Bone marrow (tissue), 2 donors: Measurements from ENCODE around the gene DIPK1C.

Experiments used
- DNase-seq, 2 donors: peaks; one replicate each; lab custom pipeline; 2025; lab: John Stamatoyannopoulos, UW

DIPK1C gene

DNA sequence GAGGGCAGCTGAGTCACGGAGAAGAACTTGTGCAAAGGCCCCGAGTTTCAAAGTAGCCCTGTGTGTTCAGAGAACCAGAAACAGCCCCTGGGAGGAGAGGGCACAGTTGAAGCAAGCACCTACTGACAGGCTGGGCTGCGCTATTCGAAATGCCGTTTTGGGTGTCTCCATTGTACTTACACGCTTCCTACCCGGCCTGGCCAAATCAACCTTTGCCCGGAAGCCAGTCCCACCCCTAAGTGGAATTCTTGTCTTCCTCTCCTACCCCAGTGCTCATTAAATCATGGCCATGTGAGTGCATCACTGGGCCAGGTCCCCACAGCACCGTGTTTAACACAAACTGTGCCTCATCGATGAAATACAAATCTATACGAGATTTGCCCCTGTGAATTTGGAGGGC, 6.0 kb downstream of the DIPK1C start:
- no peak for DNase-seq

DNA sequence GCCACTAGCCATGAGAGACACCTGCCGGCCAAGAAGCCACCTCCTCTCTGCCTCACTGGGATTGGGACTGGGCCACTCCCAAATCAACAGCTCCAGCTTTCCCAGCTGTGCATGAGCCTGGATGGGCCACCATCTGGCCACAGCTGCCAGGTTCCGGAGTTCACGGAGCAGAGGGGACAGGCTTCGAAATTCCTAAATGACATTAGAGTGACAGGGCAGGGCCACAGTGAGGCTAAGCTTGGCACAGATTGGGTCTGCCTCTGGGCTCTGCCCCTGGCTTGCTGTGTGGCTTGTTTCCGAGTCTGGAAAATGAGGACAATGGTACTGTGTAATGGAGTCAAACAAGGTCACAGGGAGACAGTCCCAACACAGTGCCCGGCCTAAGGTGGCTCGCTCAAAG, 6.5 kb downstream of the DIPK1C start:
- no peak for DNase-seq

DNA sequence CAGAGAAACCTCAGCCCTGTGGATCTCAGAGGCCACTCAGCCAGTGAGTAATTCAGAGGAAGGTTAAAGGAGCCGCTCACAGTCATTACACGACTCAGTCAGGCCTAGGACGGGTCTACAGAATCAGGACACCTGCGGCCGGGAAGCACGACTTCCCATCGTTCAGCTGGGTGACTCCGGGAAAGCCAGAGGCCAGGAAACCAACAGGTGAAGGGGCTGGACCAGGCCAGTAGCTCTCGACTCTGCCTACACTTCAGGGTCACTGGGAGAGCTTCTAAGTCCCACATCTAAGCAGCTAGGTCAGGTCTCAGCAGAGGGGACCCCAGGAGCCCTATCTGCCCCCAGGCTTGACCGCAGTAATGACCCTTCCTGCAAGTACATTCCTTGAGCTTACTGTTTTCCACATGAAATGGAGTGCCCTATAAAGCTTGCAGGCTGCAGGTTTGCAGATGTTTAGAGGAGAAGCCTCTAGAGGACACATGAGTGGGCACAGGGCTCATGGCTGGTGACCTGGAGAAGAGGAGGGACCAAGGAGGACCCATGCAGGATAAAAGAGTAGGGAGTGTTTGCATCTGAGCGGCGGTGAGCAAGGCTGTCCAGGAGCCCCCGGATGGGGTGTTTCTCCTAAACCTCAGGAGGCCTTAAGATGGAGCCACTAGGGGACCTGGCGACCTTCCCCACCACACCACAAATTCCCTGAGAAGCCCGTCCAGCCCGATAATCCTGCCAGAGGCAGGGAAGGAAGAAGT, 9.5 kb downstream of the DIPK1C start:
- no peak for DNase-seq

DNA sequence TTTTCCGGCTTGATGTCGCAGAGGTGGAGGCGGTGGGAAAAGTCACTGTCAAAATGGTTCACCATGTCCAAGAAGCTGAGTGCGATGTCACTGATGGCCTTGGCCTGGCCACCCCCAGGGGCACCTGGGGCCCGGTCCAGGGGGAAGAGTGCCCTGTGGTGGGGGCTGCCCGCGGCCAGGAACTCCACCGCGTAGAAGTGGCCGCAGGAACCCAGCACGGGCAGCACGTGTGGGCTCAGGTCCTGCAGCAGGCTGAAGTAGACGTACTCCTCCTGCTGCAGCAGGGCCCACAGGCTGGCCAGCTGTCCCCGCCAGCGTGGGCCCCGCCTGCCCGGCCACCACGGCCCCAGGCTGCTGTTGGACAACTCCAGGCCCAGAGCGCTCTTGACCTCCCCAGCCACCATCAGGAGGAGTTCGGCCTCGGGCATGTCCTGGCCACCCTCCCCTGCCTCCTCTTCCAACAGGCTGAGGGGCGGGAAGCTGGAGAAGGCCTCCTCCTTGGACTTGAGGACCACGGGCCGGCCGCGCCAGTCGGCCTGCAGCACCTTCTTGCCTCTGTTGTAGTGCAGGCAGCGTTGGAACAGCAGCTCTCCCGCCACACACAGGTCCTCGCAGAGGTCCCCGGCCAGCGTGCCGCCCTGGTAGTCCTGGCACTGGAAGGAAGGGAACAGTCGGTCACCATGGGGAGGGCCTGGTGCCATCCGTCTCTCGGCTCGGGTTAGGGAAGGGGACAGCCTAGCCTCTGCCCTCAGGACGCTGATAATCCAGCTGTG, 10.3 kb downstream of the DIPK1C start:
- DNase-seq = no peak

GRCh38 chr18:74446178-74446577, 10.9 kb downstream of the DIPK1C start:
- no peak for DNase-seq

GRCh38 chr18:74445585-74445984, 11.5 kb downstream of the DIPK1C start:
- DNase-seq = no peak

GRCh38 chr18:74444104-74444503, 13.0 kb downstream of the DIPK1C start:
- DNase-seq = no peak

GRCh38 chr18:74440808-74441427, 16.2 kb downstream of the DIPK1C start:
- DNase-seq = no peak

GRCh38 chr18:74438091-74438490, 19.0 kb downstream of the DIPK1C start:
- no peak for DNase-seq

DNA sequence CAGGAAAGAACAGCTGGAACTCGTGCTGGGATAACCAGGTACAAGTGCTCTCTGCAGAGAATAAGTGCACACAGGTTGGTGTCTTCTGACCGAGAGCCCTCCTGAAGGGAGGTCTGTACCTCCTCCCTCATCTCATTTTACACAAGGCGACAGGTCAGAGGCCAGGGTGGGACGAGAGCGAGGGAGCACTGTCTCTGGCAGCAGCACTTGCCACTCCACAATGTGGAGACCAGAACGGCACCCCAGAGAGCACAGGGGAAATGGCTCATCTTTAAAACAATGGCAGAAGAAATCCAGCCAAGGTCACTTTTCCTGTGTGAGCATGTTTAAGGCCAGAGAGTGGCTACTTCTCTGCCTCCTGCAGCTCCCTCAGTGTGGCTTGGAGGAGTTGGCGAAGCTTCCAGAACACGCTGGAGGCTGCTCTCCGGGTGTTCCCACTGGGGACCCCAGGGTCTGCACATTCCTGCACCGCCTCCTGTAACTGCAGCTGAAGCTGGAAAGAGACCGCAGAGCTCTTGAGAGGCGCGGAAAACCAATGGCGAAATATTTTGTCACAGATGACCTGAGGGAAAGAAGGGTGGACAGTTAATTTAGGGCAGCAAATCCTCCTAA, 20.8 kb downstream of the DIPK1C start:
- DNase-seq = no peak

GRCh38 chr18:74435740-74436139, 21.4 kb downstream of the DIPK1C start:
- DNase-seq = no peak

DNA sequence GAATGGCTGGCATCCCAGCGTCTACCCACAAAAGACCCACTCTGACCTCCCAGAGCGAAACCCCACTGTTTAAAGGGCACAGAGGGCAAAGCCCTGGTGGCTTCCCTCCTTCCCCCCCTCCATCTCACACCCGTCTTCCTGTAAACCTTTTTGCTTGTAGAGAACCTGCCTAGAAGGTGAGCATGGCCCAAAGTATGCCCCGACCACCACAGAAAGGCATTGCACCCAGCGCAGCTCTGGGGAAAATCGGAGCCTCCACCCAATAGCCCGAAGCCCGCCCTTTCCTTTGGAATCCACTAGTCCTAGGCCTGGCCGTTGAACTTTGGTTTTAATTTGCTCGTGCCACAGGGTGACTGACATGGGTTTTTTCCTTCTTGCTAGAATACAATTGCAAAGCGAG, 22.6 kb downstream of the DIPK1C start:
- DNase-seq = no peak

DNA sequence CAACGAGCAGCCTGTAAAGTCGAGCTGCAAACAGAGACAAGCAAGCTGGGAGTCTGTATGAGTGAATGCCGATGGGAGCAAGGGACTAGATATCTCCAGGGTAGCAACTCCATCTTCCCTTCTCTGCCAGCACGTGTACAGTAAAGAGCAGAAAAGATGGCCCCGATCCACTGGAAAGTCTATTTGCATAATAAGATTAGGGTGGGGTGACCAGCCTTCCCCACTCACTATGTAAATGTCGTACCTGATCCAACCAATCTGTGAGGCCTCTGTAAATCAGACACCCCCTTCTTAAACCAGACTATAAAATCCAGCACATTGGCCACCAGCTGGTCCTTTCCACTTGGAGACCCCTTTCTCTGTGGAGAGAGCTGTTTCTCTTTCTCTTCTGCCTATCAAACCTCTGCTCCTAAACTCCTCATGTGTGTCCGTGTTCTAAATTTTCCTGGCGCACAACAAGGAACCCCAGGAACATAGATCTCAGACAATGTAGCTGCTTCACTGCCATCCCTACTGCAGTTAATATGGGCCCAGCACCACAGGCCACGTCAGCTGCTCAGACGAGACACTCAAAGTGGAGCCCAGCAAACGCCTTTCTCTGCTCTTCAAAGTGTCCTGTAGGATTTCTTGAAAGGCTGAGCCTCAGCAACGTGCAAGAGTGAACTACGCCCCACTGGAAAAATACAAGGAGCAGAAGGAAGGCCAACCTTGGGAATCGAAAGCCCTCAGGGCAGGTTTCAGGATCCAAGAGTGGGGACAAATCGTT, 26.1 kb downstream of the DIPK1C start:
- DNase-seq = no peak

DNA sequence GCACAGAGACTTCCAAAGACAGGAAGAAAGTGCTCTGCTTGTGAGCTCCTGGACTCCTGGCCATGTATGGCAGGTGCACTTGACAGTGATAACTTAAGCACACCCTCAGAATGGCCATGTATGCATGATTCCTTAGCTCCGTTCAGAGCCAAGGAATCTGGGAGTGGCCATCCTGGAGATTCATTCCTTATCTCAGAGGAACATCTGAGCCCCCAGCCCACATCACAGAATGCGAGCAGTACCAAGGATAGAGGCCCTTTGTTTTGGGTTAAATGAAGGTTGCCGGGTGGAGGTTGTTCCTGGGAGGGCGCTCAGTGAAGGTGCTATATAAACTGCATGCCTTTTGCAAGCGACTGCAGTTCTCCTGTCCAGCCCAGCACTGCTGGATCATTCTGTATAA, 26.9 kb downstream of the DIPK1C start:
- no peak for DNase-seq

DNA sequence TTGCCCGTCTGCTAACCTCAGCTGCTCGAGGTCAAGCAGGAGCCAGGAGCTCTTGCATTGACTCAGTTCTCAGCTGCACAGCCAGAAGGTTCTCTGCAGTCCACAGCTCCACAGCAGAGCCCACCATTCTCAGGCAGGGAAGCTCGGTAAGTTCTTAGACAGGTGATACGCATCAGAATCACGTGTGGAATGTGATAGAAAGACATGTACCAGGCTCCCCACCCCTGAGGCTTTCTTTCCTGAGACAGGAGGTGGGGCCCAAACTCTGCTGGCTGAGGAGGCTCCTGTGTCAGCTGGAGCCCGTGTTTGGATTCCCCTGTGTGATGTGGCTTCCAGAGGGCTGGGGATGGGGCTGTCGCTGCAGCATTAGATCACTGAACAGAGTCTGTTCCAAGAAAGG, 28.0 kb downstream of the DIPK1C start:
- no peak for DNase-seq

GRCh38 chr18:74427442-74428112, 29.5 kb downstream of the DIPK1C start:
- DNase-seq = no peak

DNA sequence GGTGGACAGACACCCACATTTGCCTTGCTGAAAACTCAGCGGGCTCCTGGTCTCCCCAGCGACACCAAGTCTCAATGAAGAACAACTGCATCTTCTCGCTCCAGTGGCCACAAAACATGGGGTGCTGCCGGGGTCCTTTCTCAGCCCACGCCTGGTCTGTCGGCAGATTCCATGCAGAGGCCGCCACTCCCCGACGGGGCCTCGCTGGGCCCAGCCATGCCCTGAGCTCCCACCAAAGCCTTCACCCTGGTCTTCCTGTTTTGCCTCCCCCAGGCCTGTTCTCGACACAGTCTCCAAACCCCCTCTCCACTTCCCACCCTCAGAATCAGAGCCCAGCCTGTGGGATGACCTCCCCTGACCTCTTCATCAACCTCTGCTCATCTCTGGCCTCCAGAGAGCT, 31.2 kb downstream of the DIPK1C start:
- no peak for DNase-seq

DNA sequence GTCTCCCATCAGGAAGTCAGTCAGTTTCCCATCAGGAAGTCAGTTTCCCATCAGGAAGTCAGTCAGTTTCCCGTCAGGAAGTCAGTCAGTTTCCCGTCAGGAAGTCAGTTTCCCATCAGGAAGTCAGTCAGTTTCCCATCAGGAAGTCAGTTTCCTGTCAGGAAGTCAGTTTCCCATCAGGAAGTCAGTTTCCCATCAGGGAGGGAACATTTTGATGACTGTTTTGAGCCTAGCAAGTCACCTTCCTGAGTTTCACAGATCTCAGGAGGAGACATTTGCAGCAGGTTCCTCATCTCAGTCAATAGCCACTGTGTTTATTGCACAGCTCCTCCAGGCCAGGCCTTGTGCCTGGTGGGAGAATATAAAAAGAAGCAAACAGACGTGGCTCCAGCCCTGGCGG, 31.9 kb downstream of the DIPK1C start:
- no peak for DNase-seq

DNA sequence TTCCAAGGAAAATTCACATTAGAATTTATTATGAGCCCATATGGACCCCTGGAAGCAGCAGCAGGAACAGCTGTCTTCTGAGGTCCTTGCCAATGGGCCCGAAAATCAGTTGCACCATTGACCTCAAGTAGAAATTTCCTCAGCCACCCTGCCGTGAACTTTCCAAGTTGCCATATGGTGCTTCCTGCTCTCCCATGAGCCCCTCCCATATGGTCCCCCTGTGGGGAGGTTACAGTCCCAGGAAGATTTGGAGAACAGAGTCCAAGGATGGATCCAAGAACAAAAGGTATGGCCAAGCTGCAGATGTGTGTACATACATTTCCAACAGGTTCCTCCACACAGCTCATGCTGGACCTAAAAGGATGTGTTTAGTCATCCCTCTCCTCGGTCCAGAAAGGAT, 34.6 kb downstream of the DIPK1C start:
- DNase-seq = no peak

DNA sequence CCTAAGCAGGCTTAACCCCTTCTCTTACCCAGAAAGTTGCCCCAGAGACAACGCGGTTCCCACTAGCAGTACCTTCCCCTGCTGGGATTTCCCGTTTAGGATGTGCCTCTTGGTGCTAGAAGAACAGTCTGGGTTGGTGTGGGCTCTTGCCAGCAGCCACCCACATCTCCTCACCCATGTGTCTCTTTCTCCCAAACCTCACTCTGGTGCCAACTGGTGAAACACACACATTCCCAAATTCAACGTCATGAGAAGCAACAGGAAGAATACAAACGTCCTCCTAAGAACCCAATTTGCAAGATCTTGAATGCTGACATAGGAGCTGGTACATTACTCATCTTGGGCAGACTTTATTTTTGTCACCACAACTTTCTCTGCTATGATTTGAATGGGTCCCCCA, 36.2 kb downstream of the DIPK1C start:
- no peak for DNase-seq

DNA sequence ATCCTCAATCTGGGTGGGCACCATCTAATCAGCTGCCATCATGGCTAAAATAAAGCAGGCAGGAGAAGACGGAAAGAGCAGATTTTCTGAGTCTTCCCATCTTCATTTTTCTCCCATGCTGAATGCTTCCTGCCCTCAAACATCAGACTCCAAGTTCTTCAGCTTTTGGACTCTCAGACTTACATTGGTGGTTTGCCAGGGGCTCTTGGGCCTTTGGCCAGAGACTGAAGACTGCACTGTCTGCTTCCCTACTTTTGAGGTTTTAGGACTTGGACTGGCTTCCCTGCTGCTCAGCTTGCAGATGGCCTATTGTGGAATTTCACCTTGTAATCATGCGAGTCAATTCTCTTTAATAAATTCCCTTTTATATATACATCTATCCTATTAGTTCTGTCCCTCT, 36.6 kb downstream of the DIPK1C start:
- no peak for DNase-seq
